ENCODE measurements around the gene EMB.
"Not testable (repeated sequence)": the region's sequence is repeated elsewhere in the genome, so short reads cannot be mapped to it uniquely, and the experiment has no call there.

EMB gene

GRCh38 chr5:50445296-50445949 lies 4.3 kb upstream of the EMB start:
- Histone ChIP-seq H3K4me1 (ENCODE audit: control insufficient read depth, low read depth, low read length) (peaks cover 5% of the 10 kb centered on the region), H3K4me3 (ENCODE audit: low read length) (no peak overlapping the region), H3K9me3 (ENCODE audit: control insufficient read depth, low read depth, low read length) (no peaks in the 10 kb centered on the region), H3K27ac (ENCODE audit: low read length) (no peak overlapping the region), H3K36me3 (ENCODE audit: control insufficient read depth, low read depth, low read length) (no peaks in the 10 kb centered on the region), H3K9ac (ENCODE audit: low read length) (no peak overlapping the region), H3K27me3 (ENCODE audit: control insufficient read depth, insufficient read depth, low read length) (no peaks in the 10 kb centered on the region)

- not testable (repeated sequence) for H3K4me3 ChIP-seq (ENCODE audit: low read length); H3K27ac ChIP-seq (ENCODE audit: low read length); H3K9ac ChIP-seq (ENCODE audit: low read length); H3K27me3 ChIP-seq (ENCODE audit: control insufficient read depth, insufficient read depth, low read length); H3K36me3 ChIP-seq (ENCODE audit: control insufficient read depth, low read depth, low read length); H3K9me3 ChIP-seq (ENCODE audit: control insufficient read depth, low read depth, low read length); H3K4me1 ChIP-seq (ENCODE audit: control insufficient read depth, low read depth, low read length)
Measured at GRCh38 chr5:50442559-50443539, 1.8 kb upstream of the EMB start.

DNA sequence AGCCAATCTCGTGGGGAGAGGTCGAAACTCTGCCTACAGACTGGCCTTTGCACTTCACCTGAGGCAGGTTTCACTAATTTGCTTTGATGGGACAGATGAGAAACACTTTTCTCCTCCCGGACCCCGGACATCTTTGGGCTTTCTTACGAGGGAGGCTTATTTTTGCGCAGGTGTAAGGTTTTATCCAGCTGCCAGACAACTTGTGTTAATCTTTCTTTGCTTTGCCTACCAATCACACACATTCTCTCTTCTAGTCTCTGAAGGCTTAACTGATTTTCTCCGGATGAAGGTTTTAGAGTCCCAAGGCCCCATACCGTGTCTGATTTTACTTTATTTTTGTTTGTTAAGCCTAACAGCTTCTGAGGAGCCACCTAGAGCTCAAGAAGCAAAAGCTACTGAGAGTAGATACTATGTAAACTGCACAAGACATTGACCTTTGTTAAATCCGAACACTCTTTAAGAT lies 436 bp upstream of the EMB start:
- Histone ChIP-seq H3K9ac (ENCODE audit: low read length) (peak overlapping the region; percentile 61), H3K36me3 (ENCODE audit: control insufficient read depth, low read depth, low read length) (no peaks in the 10 kb centered on the region), H3K27ac (ENCODE audit: low read length) (no peak overlapping the region), H3K27me3 (ENCODE audit: control insufficient read depth, insufficient read depth, low read length) (no peaks in the 10 kb centered on the region), H3K4me1 (ENCODE audit: control insufficient read depth, low read depth, low read length) (peaks cover 5% of the 10 kb centered on the region), H3K4me3 (ENCODE audit: low read length) (peak overlapping the region; percentile 69), H3K9me3 (ENCODE audit: control insufficient read depth, low read depth, low read length) (no peaks in the 10 kb centered on the region)

DNA sequence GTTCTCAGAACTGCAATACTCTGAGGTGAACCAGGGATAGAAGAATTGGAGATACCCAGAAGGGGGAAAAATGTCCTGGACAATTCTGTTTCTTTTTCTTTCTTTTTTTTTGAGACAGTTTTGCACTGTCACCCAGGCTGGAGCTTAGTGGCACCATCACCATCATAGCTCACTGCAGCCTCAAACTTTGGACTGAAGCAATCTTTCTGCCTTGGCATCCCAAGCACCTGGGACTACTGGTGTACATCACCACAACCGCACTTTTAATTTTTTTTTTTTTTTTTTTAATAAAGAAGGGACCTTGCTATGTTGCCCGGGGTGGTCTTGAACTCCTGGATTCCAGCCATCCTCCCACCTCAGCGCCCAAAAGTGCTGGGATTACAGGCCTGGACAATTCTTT lies 1.9 kb downstream of the EMB start:
- H3K9ac ChIP-seq (ENCODE audit: low read length) = no peak overlapping the region
- no peak overlapping the region for H3K27ac ChIP-seq (ENCODE audit: low read length)
- no peaks in the 10 kb centered on the region for H3K36me3 ChIP-seq (ENCODE audit: control insufficient read depth, low read depth, low read length)
- H3K9me3 ChIP-seq (ENCODE audit: control insufficient read depth, low read depth, low read length) = no peaks in the 10 kb centered on the region
- H3K4me3 ChIP-seq (ENCODE audit: low read length) = no peak overlapping the region
- H3K4me1 ChIP-seq (ENCODE audit: control insufficient read depth, low read depth, low read length) = peaks cover 5% of the 10 kb centered on the region
- H3K27me3 ChIP-seq (ENCODE audit: control insufficient read depth, insufficient read depth, low read length) = no peaks in the 10 kb centered on the region

- H3K4me3 ChIP-seq (ENCODE audit: low read length); H3K4me1 ChIP-seq (ENCODE audit: control insufficient read depth, low read depth, low read length); H3K27ac ChIP-seq (ENCODE audit: low read length); H3K9me3 ChIP-seq (ENCODE audit: control insufficient read depth, low read depth, low read length); H3K27me3 ChIP-seq (ENCODE audit: control insufficient read depth, insufficient read depth, low read length); H3K36me3 ChIP-seq (ENCODE audit: control insufficient read depth, low read depth, low read length); H3K9ac ChIP-seq (ENCODE audit: low read length): not testable (repeated sequence)
Measured at GRCh38 chr5:50438060-50438459, 3.0 kb downstream of the EMB start.

DNA sequence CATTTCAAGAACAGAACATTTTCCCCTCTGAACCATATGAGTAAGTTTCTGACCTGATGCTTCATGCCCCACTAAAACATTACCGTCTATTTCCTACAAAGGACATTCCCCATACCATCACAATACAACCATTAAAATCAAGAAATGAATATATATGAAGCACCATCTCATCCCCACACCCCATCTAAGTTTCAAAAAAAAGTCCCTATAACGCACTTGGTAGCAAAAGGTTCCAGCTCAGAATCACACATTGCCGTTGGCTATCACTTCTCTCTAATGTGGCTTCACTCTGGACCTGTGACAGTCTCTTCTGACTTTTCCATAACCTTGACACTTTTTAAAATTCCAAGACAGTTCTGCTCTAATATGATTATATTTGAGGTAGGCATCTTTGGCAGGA lies 5.9 kb downstream of the EMB start:
- Histone ChIP-seq H3K27ac (ENCODE audit: low read length) (no peak overlapping the region), H3K4me3 (ENCODE audit: low read length) (no peak overlapping the region), H3K4me1 (ENCODE audit: control insufficient read depth, low read depth, low read length) (no peaks in the 10 kb centered on the region), H3K9me3 (ENCODE audit: control insufficient read depth, low read depth, low read length) (no peaks in the 10 kb centered on the region), H3K27me3 (ENCODE audit: control insufficient read depth, insufficient read depth, low read length) (no peaks in the 10 kb centered on the region), H3K36me3 (ENCODE audit: control insufficient read depth, low read depth, low read length) (no peaks in the 10 kb centered on the region), H3K9ac (ENCODE audit: low read length) (no peak overlapping the region)

GRCh38 chr5:50431133-50431904 lies 9.8 kb downstream of the EMB start:
- not testable (repeated sequence) for H3K4me3 ChIP-seq (ENCODE audit: low read length); H3K27ac ChIP-seq (ENCODE audit: low read length); H3K27me3 ChIP-seq (ENCODE audit: control insufficient read depth, insufficient read depth, low read length); H3K4me1 ChIP-seq (ENCODE audit: control insufficient read depth, low read depth, low read length); H3K36me3 ChIP-seq (ENCODE audit: control insufficient read depth, low read depth, low read length); H3K9me3 ChIP-seq (ENCODE audit: control insufficient read depth, low read depth, low read length); H3K9ac ChIP-seq (ENCODE audit: low read length)

DNA sequence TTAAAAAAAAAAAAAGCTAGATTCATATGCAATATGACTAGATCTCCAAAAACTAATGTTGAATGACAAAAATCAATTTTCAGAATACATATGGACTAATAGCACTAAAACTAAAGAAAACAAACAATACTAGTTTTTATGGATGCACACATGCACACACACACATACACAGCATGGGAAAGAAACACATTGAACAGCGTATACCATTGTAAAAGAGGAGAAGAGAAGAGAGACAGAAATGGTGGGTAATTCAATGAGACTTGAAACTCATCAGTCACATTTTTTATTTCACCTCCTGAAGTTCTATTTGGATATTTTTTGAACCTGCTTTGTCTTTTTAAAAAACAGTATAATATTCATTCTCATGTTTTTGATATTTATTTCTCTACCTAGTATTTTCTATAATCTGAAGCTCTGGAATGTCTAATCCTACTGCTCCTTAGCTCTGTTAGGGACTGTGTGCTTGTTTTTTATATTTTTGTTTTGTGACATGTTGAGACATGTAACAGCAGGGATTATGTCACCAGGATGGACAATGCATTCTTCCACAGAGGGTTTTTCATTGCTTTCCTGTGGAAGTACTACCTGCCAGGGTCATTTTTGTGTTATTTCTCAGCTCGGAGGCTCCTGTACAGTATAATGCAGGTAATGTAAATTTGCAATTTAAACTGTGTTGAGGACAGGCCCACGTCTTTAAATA lies 17.8 kb downstream of the EMB start:
- not testable (repeated sequence) for H3K4me1 ChIP-seq (ENCODE audit: control insufficient read depth, low read depth, low read length); H3K27me3 ChIP-seq (ENCODE audit: control insufficient read depth, insufficient read depth, low read length); H3K9ac ChIP-seq (ENCODE audit: low read length); H3K9me3 ChIP-seq (ENCODE audit: control insufficient read depth, low read depth, low read length); H3K36me3 ChIP-seq (ENCODE audit: control insufficient read depth, low read depth, low read length); H3K4me3 ChIP-seq (ENCODE audit: low read length); H3K27ac ChIP-seq (ENCODE audit: low read length)

- H3K9ac ChIP-seq (ENCODE audit: low read length); H3K27me3 ChIP-seq (ENCODE audit: control insufficient read depth, insufficient read depth, low read length); H3K4me3 ChIP-seq (ENCODE audit: low read length); H3K4me1 ChIP-seq (ENCODE audit: control insufficient read depth, low read depth, low read length); H3K27ac ChIP-seq (ENCODE audit: low read length); H3K36me3 ChIP-seq (ENCODE audit: control insufficient read depth, low read depth, low read length); H3K9me3 ChIP-seq (ENCODE audit: control insufficient read depth, low read depth, low read length): not testable (repeated sequence)
Measured at GRCh38 chr5:50421184-50421950, 19.7 kb downstream of the EMB start.

DNA sequence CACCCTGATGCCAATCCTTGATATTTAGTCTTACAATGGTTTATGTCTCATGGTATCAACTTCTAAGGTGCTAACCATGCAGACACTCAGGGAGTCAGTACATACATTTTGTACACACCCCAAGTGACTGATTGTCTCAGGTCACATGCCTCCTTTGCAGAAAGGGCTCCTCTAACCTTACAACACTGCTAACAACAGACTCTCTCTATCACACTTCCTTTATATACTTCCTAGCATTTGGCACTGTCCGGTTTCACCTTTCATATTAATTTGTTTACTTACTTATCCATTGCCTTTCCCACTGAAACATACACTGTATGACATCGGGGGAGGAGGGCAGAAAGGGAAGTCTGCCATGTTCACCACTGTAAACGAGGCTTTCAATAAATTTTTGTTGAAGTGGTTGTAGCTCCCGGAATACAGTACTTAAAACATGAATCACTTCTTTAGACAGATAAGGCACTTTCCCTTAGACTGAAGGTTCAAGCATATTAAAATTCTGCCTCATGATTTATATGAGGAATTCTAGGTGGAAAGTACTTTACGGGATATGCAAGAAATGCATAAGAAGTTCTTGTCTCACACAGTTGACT lies 20.6 kb downstream of the EMB start:
- H3K27ac ChIP-seq (ENCODE audit: low read length) = no peak overlapping the region
- no peak overlapping the region for H3K4me3 ChIP-seq (ENCODE audit: low read length)
- H3K9ac ChIP-seq (ENCODE audit: low read length) = no peak overlapping the region
- no peaks in the 10 kb centered on the region for H3K9me3 ChIP-seq (ENCODE audit: control insufficient read depth, low read depth, low read length)
- H3K27me3 ChIP-seq (ENCODE audit: control insufficient read depth, insufficient read depth, low read length) = no peaks in the 10 kb centered on the region
- H3K36me3 ChIP-seq (ENCODE audit: control insufficient read depth, low read depth, low read length) = no peaks in the 10 kb centered on the region
- H3K4me1 ChIP-seq (ENCODE audit: control insufficient read depth, low read depth, low read length) = no peaks in the 10 kb centered on the region
